NCI-H1694 treated with DMSO at 0.1 percent for 48 hours (cell line): ENCODE data around the gene OR13C8.
"Not testable (repeated sequence)": the region's sequence is repeated elsewhere in the genome, so short reads cannot be mapped to it uniquely, and the experiment has no call there.

Experiments
- DNase-seq: peaks from one replicate; lab custom pipeline; 2025; lab: John Stamatoyannopoulos, UW

The OR13C8 gene

DNA sequence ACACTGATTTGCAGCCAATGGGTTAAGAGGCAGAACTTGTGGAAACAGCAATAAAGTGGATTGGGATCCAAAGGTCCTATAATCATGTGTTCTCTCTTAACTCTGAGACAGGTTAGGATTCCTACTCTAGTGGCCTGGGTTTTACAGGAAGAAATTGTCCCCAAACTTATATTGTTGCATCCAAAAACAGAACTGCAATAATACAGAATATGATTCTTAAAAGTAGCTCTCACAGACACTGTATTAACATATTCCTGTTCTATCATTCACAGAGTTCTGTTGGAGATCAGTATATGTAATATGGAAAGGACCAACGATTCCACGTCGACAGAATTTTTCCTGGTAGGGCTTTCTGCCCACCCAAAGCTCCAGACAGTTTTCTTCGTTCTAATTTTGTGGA is at the start of gene OR13C8:
Gene OR13C8 (plus strand): TSS at position 301 of the 400 bp plus-strand sequence. CDS start 0 bp downstream, at position 301.
- no peak for DNase-seq

DNA sequence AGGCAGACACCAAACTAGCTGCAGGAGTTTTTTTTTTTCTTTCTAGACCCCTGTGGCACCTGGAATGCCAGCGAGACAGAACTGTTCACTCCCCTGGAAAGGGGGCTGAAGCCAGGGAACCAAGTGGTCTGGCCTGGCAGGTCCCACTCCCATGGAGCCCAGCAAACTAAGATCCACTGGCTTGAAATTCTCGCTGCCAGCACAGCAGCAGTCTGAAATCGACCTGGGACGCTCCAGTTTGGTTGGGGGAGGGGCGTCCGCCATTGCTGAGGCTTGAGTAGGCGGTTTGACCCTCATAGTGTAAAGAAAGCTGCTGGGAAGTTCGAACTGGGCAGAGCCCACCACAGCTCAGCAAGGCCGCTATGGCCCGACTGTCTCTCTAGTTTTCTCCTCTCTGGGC is 48.7 kb upstream of the OR13C8 start:
- not testable (repeated sequence) for DNase-seq

DNA sequence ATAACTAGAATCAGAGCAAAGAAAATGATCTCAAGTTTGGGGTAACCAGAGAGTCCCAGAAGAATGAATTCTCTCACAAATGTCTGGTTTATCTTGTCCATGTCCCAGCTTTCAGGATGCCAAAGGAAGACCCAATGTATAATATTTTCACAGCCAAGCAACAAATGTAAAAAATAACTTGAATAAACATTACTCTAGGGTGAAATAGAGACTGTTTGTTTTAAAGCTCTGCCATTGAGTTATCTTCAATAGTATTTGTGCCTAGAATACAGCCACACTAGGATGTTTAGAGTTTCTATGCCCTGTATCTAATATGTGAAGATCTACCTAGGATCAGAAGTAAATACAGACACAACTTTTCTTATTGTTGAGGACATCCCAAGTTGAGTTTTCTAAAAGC is 41.9 kb upstream of the OR13C8 start, which contains the start of gene OR13C4:
Gene OR13C4 (minus strand): TSS at position 101 of the 400 bp plus-strand sequence. CDS start 0 bp downstream, at position 101.
- DNase-seq: no peak

GRCh38 chr9:104536756-104537155 is 32.2 kb upstream of the OR13C8 start, which contains the start of gene OR13C3:
TSS of gene OR13C3 (minus strand) at chr9:104536856. CDS start at chr9:104536723, 133 bp downstream.
- DNase-seq: no peak

DNA sequence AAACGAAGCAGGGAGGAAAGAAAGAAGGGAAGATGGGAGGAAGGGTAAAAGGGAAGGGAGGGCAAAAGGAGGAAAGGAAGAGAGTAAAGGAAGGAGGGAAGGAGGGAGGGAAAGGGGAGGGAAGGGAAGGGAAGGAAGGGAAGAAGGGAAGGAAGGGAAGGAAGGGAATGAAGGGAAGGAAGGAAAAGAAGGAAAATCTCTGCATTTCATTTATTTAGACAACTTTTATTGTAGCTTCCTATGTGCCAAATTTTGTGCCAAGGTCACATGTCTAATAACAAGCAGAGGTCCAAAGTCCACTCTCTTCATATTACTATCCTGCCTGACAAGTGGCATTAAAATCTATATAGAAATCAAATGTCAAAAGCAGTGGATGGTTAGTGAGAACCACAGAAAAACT is 29.7 kb upstream of the OR13C8 start:
- DNase-seq: no peak

- DNase-seq: no peak
Observed at GRCh38 chr9:104544644-104545043, 24.3 kb upstream of the OR13C8 start.

GRCh38 chr9:104553261-104553660 is 15.7 kb upstream of the OR13C8 start:
- DNase-seq: no peak

DNA sequence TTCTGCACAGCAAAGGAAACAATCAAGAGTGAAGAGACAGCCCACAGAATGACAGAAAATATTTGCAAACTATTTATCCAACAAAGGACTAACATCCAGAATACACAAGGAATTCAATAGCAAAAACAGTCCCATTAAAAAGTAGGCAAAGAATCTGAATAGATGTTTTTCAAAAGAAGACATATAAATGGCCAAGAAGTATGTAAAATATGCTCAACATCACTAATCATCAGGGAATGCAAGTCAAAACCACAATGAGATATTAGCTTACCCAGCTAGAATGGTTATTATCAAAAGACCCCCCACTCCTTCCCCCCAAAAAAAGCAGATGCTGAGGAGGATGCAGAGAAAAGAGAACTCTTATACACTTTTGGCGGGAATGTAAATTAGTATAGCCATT is 13.4 kb upstream of the OR13C8 start:
- no peak for DNase-seq

DNA sequence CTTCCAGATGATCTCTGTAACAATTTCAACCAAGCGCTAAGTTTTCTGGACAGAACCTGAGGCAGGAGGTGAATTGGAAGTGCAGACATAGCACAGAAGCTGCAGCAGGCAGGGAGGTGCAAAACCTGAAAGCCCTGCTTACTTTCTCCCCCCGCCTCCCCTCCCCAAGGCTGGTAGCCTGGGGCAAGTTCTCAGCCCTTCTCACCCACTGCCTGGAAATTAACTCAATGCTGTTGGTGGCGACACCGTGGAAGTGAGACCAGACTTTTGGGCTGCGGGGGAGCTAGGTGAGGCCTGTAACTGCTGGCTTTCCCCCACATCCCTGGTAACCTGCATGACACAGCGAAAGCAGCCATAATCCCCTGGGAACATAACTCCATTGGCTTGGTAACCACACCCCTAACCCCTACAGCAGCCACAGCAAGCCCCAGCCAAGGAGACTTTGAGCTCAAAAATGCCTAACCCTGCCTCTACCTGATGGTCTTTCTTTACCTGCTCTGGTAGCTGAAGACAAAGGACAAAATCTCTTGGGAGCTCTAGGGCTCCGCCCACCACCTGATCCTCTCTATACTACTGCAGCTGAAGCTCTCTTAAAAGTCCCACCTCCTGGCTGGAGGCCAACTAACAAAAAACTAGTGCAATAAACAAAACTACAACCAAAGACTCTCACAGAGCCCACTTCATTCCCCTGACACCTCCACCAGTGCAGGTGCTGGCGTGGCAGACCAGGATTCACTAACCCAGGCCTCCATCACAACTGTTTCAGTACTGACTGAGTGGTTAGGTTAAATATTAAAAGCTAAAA is 11.9 kb upstream of the OR13C8 start:
- DNase-seq: no peak

DNA sequence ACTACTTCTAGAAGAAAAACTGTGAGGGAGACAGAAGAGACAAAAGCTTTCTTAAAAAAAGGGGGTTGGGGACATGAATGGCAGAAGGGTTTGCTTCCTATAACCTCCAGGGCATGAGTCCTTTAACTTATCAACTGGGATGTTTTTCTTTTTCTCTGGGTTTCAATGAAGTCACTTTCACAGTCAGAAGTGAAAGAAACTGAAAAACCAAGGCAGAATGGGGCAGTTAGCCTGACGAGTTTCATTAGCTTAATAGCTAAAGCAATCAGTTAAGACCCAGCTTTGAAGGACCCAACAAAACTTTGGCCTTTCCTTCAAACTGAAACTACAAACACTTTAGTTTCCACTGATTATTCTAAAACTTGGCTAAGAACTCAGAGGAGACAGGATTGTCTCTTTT is 4.6 kb upstream of the OR13C8 start:
- no peak for DNase-seq

DNA sequence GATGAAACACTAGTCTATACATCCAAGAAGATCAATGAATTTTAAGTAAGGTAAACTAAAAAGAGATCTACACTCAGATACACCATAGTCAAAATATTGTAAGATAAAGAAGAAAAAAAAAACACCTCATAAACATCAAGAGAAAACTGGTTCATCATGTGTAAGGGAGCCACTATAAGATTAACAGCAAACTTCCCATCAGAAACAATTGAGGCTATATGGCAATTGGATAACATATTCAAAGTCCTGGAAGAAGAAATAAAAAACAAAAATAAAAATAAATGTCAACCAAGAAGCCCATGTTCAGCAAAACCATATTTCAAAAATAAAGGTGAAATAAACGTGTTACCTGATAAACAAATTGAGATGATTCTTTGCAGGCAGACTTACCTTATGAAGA is 3.6 kb downstream of the OR13C8 start:
- DNase-seq: no peak

- no peak for DNase-seq
Observed at GRCh38 chr9:104575456-104575855, 6.5 kb downstream of the OR13C8 start.

- DNase-seq: no peak
Observed at GRCh38 chr9:104577263-104577662, 8.3 kb downstream of the OR13C8 start.

DNA sequence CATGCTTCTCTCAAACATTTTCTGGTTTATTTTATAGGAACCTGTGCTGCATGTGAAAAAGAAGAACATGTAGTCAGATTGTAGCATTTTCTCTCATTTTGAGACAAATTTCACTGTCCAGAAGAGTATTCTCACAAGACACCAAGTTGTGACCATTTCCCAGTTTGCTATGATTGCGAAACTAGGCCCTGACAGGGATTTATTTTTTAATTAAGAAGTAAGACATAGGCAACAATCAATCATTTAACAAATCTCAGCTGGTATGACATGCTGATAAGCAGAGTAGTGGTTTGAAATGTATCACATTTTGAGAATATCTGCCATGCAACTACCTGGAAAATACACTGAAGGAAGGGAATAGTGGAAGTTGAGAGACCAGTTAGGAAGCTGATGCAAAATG is 11.6 kb downstream of the OR13C8 start:
- DNase-seq: no peak

- no peak for DNase-seq
Observed at GRCh38 chr9:104586496-104587180, 17.7 kb downstream of the OR13C8 start.

DNA sequence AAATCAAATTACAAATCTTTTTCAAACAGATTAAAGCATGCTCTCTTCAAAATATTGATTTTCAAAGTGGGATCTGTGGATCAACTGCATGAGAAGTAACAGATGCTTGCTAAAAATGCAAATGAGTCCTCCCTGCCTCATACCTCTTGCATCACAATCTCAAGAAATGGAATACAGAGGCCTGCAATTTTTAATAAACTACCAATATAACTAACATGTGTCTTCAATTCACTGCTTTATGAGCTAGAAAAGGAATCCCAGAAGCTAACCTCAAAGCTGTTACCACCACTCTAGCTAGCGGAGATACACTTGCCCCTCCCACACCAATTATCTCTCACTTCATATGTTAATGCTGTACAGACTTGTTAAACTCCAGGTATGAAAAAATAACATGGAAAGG is 20.7 kb downstream of the OR13C8 start:
- DNase-seq: no peak

DNA sequence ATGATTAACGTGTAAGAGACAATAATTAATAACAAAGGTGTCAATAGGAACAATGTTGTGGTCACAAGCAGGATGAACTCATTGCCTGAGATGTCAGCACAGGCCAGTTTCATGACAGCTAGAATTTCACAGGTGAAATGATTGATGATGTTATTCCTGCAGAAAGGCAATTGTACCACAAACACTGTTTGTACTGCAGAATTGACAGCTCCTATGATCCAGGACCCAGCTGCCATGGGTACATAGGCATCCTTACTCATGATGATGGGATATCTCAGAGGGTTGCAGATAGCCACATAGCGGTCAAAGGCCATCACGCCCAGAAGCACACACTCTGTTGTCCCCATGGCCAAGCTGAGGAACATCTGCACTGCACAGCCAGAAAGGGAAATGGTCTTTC is 29.8 kb downstream of the OR13C8 start:
- not testable (repeated sequence) for DNase-seq

DNA sequence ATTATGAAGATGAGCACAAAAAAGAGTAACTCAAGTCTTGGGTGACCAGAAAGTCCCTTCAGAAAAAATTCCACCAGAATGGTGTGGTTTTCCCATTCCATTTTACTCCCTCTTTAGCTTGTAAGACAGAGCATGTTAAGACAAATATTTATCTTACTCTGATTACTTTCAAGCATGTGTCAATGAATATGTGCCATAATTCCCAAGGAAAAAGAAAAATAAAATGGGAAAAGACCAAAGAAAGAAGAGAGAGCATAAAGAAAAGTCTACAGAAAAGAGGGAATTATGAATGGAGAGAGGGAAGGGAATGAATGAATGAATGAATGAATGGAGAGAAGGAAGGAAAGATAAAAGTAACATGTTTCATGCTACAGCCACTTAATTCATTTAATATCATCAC is 30.3 kb downstream of the OR13C8 start, which contains the start of gene OR13C5:
Gene OR13C5 (minus strand): TSS at position 101 of the 400 bp plus-strand sequence. CDS start 0 bp downstream, at position 101.
- not testable (repeated sequence) for DNase-seq

GRCh38 chr9:104604801-104605200 is 35.8 kb downstream of the OR13C8 start:
- no peak for DNase-seq

DNA sequence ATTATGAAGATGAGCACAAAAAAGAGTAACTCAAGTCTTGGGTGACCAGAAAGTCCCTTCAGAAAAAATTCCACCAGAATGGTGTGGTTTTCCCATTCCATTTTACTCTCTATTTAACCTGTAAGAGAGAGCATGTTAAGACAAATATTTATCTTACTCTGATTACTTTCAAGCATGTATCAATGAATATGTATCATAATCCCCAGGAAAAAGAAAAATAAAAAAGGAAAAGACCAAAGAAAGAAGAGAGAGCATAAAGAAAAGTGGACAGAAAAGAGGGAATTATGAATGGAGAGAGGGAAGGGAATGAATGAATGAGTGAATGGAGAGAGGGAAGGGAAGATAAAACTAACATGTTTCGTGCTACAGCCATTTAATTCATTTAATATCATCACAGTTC is 36.6 kb downstream of the OR13C8 start, which contains the start of gene OR13C2:
Gene OR13C2 (minus strand): TSS at position 101 of the 400 bp plus-strand sequence. CDS start 0 bp downstream, at position 101.
- DNase-seq: not testable (repeated sequence)

DNA sequence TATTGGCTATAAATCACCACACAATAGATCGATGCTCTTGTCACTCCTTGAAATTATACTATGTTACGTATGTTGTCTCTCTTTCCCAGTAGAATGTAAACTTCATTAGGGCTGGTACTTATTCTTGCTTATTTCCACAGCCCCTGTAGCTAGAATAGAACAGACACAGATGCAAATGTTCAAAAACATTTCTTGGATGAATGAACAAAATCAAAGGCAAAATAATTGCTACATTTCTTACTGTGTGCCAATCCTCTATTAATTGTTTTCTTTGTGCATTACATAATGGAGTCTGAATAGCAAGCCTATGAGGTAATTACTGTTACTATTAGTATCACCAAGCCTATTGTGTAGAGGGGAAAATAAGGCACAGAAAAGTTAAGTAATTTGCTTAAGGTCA is 37.2 kb downstream of the OR13C8 start:
- DNase-seq: no peak

DNA sequence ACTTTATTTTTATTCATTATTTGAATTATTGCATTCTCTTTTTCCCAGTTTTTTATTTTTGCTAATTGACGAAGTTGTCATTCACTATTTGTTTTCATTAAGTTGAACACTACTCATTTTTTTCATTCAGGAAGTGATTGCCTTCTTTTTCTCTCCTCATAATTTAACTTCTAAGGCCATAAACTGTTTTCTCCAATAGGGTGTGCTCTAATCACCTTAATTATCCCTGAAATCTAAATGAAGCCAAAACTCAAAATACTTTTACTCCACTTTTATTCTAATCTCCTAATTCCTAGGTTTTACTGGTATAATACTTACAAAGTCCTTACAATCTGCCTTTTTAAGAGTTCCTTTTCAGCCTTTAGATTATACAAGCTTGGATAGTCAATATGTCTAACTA is 39.4 kb downstream of the OR13C8 start:
- DNase-seq: no peak

DNA sequence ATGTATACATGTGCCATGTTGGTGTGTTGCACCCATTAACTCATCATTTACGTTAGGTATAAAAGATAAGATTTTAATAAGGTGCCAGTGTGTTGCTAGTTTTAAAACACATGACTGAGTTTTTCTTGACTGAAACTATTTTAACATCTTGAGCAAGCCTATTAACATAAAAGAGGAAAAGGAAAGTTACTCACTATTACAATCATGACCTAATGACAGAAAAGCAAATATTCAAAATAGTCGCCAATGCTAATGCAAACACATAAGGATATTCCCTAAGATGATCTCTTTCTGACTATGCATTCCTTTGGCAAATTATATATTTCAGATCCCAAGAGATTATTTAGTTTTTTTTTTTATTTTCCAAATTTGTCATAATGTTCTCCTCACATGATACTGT is 42.2 kb downstream of the OR13C8 start:
- no peak for DNase-seq
